GM12878 (cell line): ENCODE measurements around the gene MB. TPM values are rescaled to one million over a fixed set of nuclear protein-coding genes. Genes with fewer than 3 reads are reported as not detected.

Experiments
- ATAC-seq: fragments of 200-7000 bp; cut with Tn5 transposase; 3 replicates; pipeline ENCODE4 v1.9.1; 2020; ENCODE audit warnings: mild to moderate bottlenecking, moderate library complexity
- BruUV-seq: library from RNA; stranded (reverse); fragments of 400-500 nt; replicated peaks from 2 replicates; lab custom pipeline; 2021; lab: Mats Ljungman, UMichigan
- CTCF ChIA-PET: fragments of 300-600 bp; sonication (Branson Sonifier 250); formaldehyde crosslinking; extraction: SDS; loops from one replicate; lab custom pipeline; 2021; ENCODE audit warnings: inconsistent platforms; lab: Yijun Ruan, JAX
- POLR2A ChIA-PET: fragments of 350-600 bp; formaldehyde crosslinking; extraction: SDS; loops from one replicate; lab custom pipeline; 2021; ENCODE audit warnings: inconsistent platforms; lab: Charles Lee
- RAD21 ChIA-PET: fragments of 300-600 bp; sonication (Branson Sonifier 250); formaldehyde crosslinking; loops from one replicate; lab custom pipeline; 2023; ENCODE audit warnings: antibody characterized with exemption; ENCODE audit not compliant: unreplicated experiment; lab: Charles Lee
- SMC1A ChIA-PET: fragments of 300-600 bp; sonication (Branson Sonifier 250); formaldehyde crosslinking; loops from one replicate; lab custom pipeline; 2023; ENCODE audit not compliant: unreplicated experiment, uncharacterized antibody; lab: Charles Lee
- DNase-seq: peaks from one replicate; pipeline ENCODE4 v3.0.0-alpha.2; 2011; ENCODE audit warnings: low read depth, low spot score
- FAIRE-seq: peaks from 3 replicates; lab custom pipeline; 2011; peaks lifted over from hg19 to GRCh38; lab: Jason Lieb, UNC
- H2AFZ ChIP-seq: 2 replicates; pipeline ENCODE4 v1.6.0; 2011; ENCODE audit warnings: low read depth, low read length, control low read depth; ENCODE audit not compliant: control insufficient read depth
- H3K27ac ChIP-seq: 2 replicates; pipeline ENCODE4 v1.5.1; 2011; ENCODE audit warnings: control low read depth; ENCODE audit not compliant: control insufficient read depth, insufficient read depth
- H3K27me3 ChIP-seq, 2 experiments: replicated peaks in 1 of 2; 2 replicates each; pipeline versions ENCODE4 v1.6.0 to v1.6.1; 2011; ENCODE audit warnings: low read length in 1 of 2; ENCODE audit not compliant: control insufficient read depth in 2 of 2, insufficient read depth in 2 of 2
- H3K36me3 ChIP-seq, 2 experiments: 2 replicates each; pipeline ENCODE4 v1.5.1; 2011; ENCODE audit warnings: low read length in 1 of 2; ENCODE audit not compliant: control insufficient read depth in 2 of 2, insufficient read depth in 2 of 2
- H3K4me1 ChIP-seq: 2 replicates; pipeline ENCODE4 v1.6.1; 2011; ENCODE audit warnings: mild to moderate bottlenecking, low read length, moderate library complexity, mixed read lengths; ENCODE audit not compliant: control insufficient read depth, insufficient read depth
- H3K4me2 ChIP-seq: 2 replicates; pipeline ENCODE4 v1.6.0; 2011; ENCODE audit warnings: control low read depth; ENCODE audit not compliant: control insufficient read depth, insufficient read depth
- H3K4me3 ChIP-seq: fragments of 200-600 bp; sonication (generic); 2 replicates; pipeline ENCODE4 v1.5.1; 2016
- H3K79me2 ChIP-seq: 2 replicates; pipeline ENCODE4 v1.6.0; 2011; ENCODE audit warnings: low read length; ENCODE audit not compliant: control insufficient read depth, insufficient read depth
- H3K9ac ChIP-seq: 2 replicates; pipeline ENCODE4 v1.8.0; 2011; ENCODE audit warnings: low read length, control low read depth, mixed read lengths; ENCODE audit not compliant: control insufficient read depth, insufficient read depth
- H3K9me3 ChIP-seq: replicated peaks from 3 replicates; pipeline ENCODE4 v1.5.1; 2011; ENCODE audit warnings: mild to moderate bottlenecking, low read length; ENCODE audit not compliant: control insufficient read depth, insufficient read depth
- H4K20me1 ChIP-seq: 2 replicates; pipeline ENCODE4 v1.6.0; 2011; ENCODE audit not compliant: control insufficient read depth, insufficient read depth
- ATF7 ChIP-seq: fragments of 450-650 bp; IDR thresholded peaks from 2 replicates; pipeline ENCODE4 v1.6.1; 2016; ENCODE audit warnings: low read depth, mild to moderate bottlenecking
- CBX3 ChIP-seq: fragments of 200-600 bp; sonication (generic); IDR thresholded peaks from 2 replicates; pipeline ENCODE4 v1.6.1; 2016; ENCODE audit warnings: low read depth, borderline replicate concordance
- EZH2 ChIP-seq: IDR thresholded peaks from 2 replicates; pipeline ENCODE4 v1.6.1; 2012; ENCODE audit warnings: low read depth, mild to moderate bottlenecking, control low read depth, inconsistent platforms, low read length, borderline replicate concordance; ENCODE audit not compliant: control insufficient read depth
- FOXK2 ChIP-seq: fragments of 450-650 bp; IDR thresholded peaks from 2 replicates; pipeline ENCODE4 v1.6.1; 2017; ENCODE audit warnings: mild to moderate bottlenecking, moderate library complexity
- HCFC1 ChIP-seq: fragments of 150-350 bp; IDR thresholded peaks from 2 replicates; pipeline ENCODE4 v1.6.1; 2014; ENCODE audit warnings: low read length
- JUNB ChIP-seq: IDR thresholded peaks from 2 replicates; pipeline ENCODE4 v1.6.1; 2016; ENCODE audit warnings: antibody characterized with exemption, mild to moderate bottlenecking
- KAT2A ChIP-seq: conservative IDR thresholded peaks from 2 replicates; pipeline ENCODE4 v1.6.1; 2011; ENCODE audit warnings: low read depth, low read length; ENCODE audit not compliant: control insufficient read depth
- MEF2A ChIP-seq: IDR thresholded peaks from 2 replicates; pipeline ENCODE4 v1.6.1; 2011; ENCODE audit warnings: low read depth, mild to moderate bottlenecking, low read length, moderate library complexity; ENCODE audit not compliant: insufficient read depth
- MEF2B ChIP-seq: fragments of 450-650 bp; IDR thresholded peaks from 2 replicates; pipeline ENCODE4 v1.6.1; 2018; ENCODE audit warnings: mild to moderate bottlenecking, moderate library complexity; ENCODE audit not compliant: partially characterized antibody, poor library complexity, severe bottlenecking
- NKRF ChIP-seq: fragments of 450-650 bp; conservative IDR thresholded peaks from 2 replicates; pipeline ENCODE4 v1.6.1; 2017; ENCODE audit warnings: mild to moderate bottlenecking, moderate library complexity
- SREBF1 ChIP-seq: IDR thresholded peaks from 2 replicates; pipeline ENCODE4 v1.6.1; 2012; ENCODE audit warnings: mild to moderate bottlenecking, low read length
- TAF1 ChIP-seq: IDR thresholded peaks from 2 replicates; pipeline ENCODE4 v1.6.1; 2011; ENCODE audit warnings: mild to moderate bottlenecking, low read depth, low read length, borderline replicate concordance
- TBL1XR1 ChIP-seq: IDR thresholded peaks from 2 replicates; pipeline ENCODE4 v1.6.1; 2012; ENCODE audit warnings: low read depth, low read length, improper control_type of control experiment
- WRNIP1 ChIP-seq: IDR thresholded peaks from 2 replicates; pipeline ENCODE4 v1.6.1; 2011; ENCODE audit warnings: low read depth, low read length, improper control_type of control experiment, borderline replicate concordance
- ZBTB4 ChIP-seq: fragments of 450-650 bp; formaldehyde crosslinking; IDR thresholded peaks from 2 replicates; pipeline ENCODE4 v1.4.0; 2022; ENCODE audit warnings: mild to moderate bottlenecking, moderate library complexity
- ZNF384 ChIP-seq: IDR thresholded peaks from 2 replicates; pipeline ENCODE4 v1.6.1; 2012; ENCODE audit warnings: low read depth, mild to moderate bottlenecking, low read length, improper control_type of control experiment, borderline replicate concordance
- ZNF622 ChIP-seq: fragments of 450-650 bp; IDR thresholded peaks from 2 replicates; pipeline ENCODE4 v1.6.1; 2017; ENCODE audit warnings: mild to moderate bottlenecking, inconsistent platforms
- WGBS: methylation state at CpG from one replicate; pipeline ENCODE4 v1.1.6; 2016; ENCODE audit warnings: low lambda C conversion rate; ENCODE audit not compliant: insufficient replicate concordance, insufficient coverage; ENCODE audit errors: missing lambda C conversion rate; 5-methylcytosine and 5-hydroxymethylcytosine counted together
- in situ Hi-C: fragments of 300-500 bp; cut with MboI; formaldehyde crosslinking; loops from 9 replicates; pipeline ENCODE4 v1.14.3; 2018; ENCODE audit warnings: mixed read lengths
- intact Hi-C: fragments of 100-400 bp; cut with micrococcal nuclease; formaldehyde crosslinking; loops from one replicate; pipeline ENCODE4 v1.14.2; 2022; ENCODE audit not compliant: unreplicated experiment
- polyA plus RNA-seq, 11 experiments: library from polyadenylated mRNA; depleted of rRNA in 4 of 11; unstranded in 6 of 11; stranded (reverse) in 5 of 11; fragments of >200 nt; fragmentation: Nextera tagmentation in 4 of 11; fragmentation: Illumina TruSeq in 1 of 11; extraction: Ambion mirVana in 4 of 11; extraction: Trizol in 1 of 11; gene quantifications; 1 replicate in 1 of 11; 2 replicates in 10 of 11; pipeline versions ENCODE4 v1.2.1 to v1.2.3, GENCODE V29; 2011 to 2016; ENCODE audit warnings: inconsistent platforms in 2 of 11, missing spikeins in 2 of 11, low read depth in 1 of 11
- total RNA-seq, 4 experiments: library from RNA; depleted of rRNA in 3 of 4; stranded (reverse); fragments of >200 nt in 3 of 4; fragmentation: Illumina TruSeq in 1 of 4; extraction: Trizol in 1 of 4; gene quantifications; 2 replicates each; pipeline versions ENCODE4 v1.2.1 to v1.2.3, GENCODE V29; 2013 to 2021

MB gene
- total and polyA plus RNA-seq, 10 of the 15 experiments (the other 5 are each of a cell fraction or from before 2014, with no cell fraction given) = 0.09 to 0.41 (median 0.23) TPM; not detected in 3

GRCh38 chr22:35649636-35650250 lies 32.6 kb upstream of the MB start (continued):
- TF ChIP-seq NKRF (no peak), EZH2 (no peak)

GRCh38 chr22:35649026-35649553 lies 32.0 kb upstream of the MB start:
- H2AFZ ChIP-seq = peak overlapping the region; percentile 88
- no peaks in the 10 kb centered on the region for H3K27me3 ChIP-seq
- intact Hi-C loops = no loop called here
- ChIA-PET SMC1A (interaction anchor here (0.6 to 3.1 kb wide), 9 partner anchors 8 to 239 kb away, joined by 3 to 12 read pairs (median 4); no protein-coding TSS in a partner anchor), POLR2A (interaction anchor here (0.7 to 1.3 kb wide), 2 partner anchors 15 to 626 kb away, joined by 3 read pairs; no protein-coding TSS in a partner anchor), CTCF (interaction anchor here (0.8 to 3.0 kb wide), 6 partner anchors 12 to 101 kb away, joined by 3 to 26 read pairs (median 6); no protein-coding TSS in a partner anchor), RAD21 (interaction anchor here (1.2 to 2.9 kb wide), 5 partner anchors 14 to 296 kb away, joined by 3 to 30 read pairs (median 8); no protein-coding TSS in a partner anchor)
- peak overlapping the region; percentile 93 for H3K27ac ChIP-seq
- no TSS peak for BruUV-seq
- peak overlapping the region; percentile 96 for H3K9ac ChIP-seq
- ATAC-seq = peak; percentile 47
- 4% methylated on average over 7 of the region's 7 CpGs for WGBS
- H3K4me3 ChIP-seq = peak overlapping the region; percentile 91
- no peak for FAIRE-seq
- peaks cover 19% of the 10 kb centered on the region for H3K79me2 ChIP-seq
- in situ Hi-C loops = no loop called here
- H3K4me1 ChIP-seq = peaks cover 19% of the 10 kb centered on the region
- no peak for TF ChIP-seq TAF1
- no peak for TF ChIP-seq WRNIP1
- TF ChIP-seq ZNF384 = peak; percentile 27; the same call in 1 of the 2 replicates
- no peak for TF ChIP-seq ZNF622
- no peak for TF ChIP-seq FOXK2
- TF ChIP-seq KAT2A = no peak
- TF ChIP-seq MEF2B = no peak
- peak; percentile 12; the same call in 1 of the 2 replicates for TF ChIP-seq ATF7
- no peak for TF ChIP-seq SREBF1
- TF ChIP-seq CBX3 = no peak
- TF ChIP-seq TBL1XR1 = no peak
- TF ChIP-seq JUNB = 0 out of 2 replicates have a peak, but pooled peaks have one; percentile 3
- no peak for TF ChIP-seq HCFC1
- TF ChIP-seq ZBTB4 (CRISPR knock-in tag) = no peak
- TF ChIP-seq MEF2A = no peak
- H3K4me2 ChIP-seq = peak overlapping the region; percentile 94
- H3K9me3 ChIP-seq = peaks cover 2% of the 10 kb centered on the region; the same call in 1 of the 3 replicates
- no peak for DNase-seq
- H4K20me1 ChIP-seq = no peaks in the 10 kb centered on the region
- H3K36me3 ChIP-seq = no peaks in the 10 kb centered on the region; a peak in 1 of 4 replicates
